ENCODE results near the gene CRTAP. TPM values are rescaled to one million over a fixed set of nuclear protein-coding genes. Genes with fewer than 3 reads are reported as not detected.

The CRTAP gene
- total and polyA plus RNA-seq, 2 of the 13 experiments (the other 11 are each of a cell fraction or from before 2014, with no cell fraction given), result 54.2 to 119 TPM

DNA sequence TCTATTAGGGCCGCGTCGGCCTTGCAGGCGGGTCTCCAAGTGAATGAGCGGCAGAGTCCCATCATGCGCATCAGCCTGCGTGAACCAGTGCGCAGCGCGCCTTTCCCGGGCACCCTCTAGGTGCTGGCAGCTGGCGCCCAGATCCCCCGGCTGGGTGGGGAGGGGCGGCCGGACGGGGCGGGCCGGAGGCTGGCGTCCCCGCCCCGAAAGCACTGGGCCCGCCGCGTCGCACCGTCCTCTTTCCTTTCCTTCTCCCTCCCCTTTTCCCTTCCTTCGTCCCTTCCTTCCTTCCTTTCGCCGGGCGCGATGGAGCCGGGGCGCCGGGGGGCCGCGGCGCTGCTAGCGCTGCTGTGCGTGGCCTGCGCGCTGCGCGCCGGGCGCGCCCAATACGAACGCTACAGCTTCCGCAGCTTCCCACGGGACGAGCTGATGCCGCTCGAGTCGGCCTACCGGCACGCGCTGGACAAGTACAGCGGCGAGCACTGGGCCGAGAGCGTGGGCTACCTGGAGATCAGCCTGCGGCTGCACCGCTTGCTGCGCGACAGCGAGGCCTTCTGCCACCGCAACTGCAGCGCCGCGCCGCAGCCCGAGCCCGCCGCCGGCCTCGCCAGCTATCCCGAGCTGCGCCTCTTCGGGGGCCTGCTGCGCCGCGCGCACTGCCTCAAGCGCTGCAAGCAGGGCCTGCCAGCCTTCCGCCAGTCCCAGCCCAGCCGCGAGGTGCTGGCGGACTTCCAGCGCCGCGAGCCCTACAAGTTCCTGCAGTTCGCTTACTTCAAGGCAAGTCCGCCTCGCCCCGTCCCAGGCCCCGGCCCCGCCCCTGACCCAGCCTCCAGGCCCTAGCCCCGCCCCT is at the start of gene CRTAP (continued):
- TF ChIP-seq, protein P1, sequence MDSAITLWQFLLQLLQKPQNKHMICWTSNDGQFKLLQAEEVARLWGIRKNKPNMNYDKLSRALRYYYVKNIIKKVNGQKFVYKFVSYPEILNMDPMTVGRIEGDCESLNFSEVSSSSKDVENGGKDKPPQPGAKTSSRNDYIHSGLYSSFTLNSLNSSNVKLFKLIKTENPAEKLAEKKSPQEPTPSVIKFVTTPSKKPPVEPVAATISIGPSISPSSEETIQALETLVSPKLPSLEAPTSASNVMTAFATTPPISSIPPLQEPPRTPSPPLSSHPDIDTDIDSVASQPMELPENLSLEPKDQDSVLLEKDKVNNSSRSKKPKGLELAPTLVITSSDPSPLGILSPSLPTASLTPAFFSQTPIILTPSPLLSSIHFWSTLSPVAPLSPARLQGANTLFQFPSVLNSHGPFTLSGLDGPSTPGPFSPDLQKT (CRISPR knock-in tag; IDR thresholded peaks at IDR 0.05; ENCODE audit: borderline replicate concordance), result peak; percentile 57; the same call in 1 of the 2 replicates
- no peak for TF ChIP-seq FOSL2 (CRISPR knock-in tag; IDR thresholded peaks at IDR 0.05)
- TF ChIP-seq, protein P2, sequence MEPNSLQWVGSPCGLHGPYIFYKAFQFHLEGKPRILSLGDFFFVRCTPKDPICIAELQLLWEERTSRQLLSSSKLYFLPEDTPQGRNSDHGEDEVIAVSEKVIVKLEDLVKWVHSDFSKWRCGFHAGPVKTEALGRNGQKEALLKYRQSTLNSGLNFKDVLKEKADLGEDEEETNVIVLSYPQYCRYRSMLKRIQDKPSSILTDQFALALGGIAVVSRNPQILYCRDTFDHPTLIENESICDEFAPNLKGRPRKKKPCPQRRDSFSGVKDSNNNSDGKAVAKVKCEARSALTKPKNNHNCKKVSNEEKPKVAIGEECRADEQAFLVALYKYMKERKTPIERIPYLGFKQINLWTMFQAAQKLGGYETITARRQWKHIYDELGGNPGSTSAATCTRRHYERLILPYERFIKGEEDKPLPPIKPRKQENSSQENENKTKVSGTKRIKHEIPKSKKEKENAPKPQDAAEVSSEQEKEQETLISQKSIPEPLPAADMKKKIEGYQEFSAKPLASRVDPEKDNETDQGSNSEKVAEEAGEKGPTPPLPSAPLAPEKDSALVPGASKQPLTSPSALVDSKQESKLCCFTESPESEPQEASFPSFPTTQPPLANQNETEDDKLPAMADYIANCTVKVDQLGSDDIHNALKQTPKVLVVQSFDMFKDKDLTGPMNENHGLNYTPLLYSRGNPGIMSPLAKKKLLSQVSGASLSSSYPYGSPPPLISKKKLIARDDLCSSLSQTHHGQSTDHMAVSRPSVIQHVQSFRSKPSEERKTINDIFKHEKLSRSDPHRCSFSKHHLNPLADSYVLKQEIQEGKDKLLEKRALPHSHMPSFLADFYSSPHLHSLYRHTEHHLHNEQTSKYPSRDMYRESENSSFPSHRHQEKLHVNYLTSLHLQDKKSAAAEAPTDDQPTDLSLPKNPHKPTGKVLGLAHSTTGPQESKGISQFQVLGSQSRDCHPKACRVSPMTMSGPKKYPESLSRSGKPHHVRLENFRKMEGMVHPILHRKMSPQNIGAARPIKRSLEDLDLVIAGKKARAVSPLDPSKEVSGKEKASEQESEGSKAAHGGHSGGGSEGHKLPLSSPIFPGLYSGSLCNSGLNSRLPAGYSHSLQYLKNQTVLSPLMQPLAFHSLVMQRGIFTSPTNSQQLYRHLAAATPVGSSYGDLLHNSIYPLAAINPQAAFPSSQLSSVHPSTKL (CRISPR knock-in tag; IDR thresholded peaks at IDR 0.05), result 0 out of 2 replicates have a peak, but pooled peaks have one; percentile 36
- TF ChIP-seq ZNF83 (CRISPR knock-in tag; IDR thresholded peaks at IDR 0.05; ENCODE audit: borderline replicate concordance), result no peak
- TF ChIP-seq HDAC1 (CRISPR knock-in tag; IDR thresholded peaks at IDR 0.05), result peak; percentile 49; the same call in 1 of the 2 replicates
- no peak for TF ChIP-seq SOX6 (IDR thresholded peaks at IDR 0.05)
- no peak for TF ChIP-seq SOX6 (CRISPR knock-in tag; IDR thresholded peaks at IDR 0.05)
- TF ChIP-seq ZNF550 (CRISPR knock-in tag; IDR thresholded peaks at IDR 0.05; ENCODE audit: borderline replicate concordance), result peak; percentile 56; the same call in 1 of the 2 replicates
- no peak for TF ChIP-seq TP53 (CRISPR knock-in tag; conservative IDR thresholded peaks at IDR 0.05)
- TF ChIP-seq, protein P3, sequence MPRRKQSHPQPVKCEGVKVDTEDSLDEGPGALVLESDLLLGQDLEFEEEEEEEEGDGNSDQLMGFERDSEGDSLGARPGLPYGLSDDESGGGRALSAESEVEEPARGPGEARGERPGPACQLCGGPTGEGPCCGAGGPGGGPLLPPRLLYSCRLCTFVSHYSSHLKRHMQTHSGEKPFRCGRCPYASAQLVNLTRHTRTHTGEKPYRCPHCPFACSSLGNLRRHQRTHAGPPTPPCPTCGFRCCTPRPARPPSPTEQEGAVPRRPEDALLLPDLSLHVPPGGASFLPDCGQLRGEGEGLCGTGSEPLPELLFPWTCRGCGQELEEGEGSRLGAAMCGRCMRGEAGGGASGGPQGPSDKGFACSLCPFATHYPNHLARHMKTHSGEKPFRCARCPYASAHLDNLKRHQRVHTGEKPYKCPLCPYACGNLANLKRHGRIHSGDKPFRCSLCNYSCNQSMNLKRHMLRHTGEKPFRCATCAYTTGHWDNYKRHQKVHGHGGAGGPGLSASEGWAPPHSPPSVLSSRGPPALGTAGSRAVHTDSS (CRISPR knock-in tag; conservative IDR thresholded peaks at IDR 0.05), result no peak
- TF ChIP-seq ZNF7 (CRISPR knock-in tag; IDR thresholded peaks at IDR 0.05), result no peak
- no peak; the same call in 1 of the 2 replicates for TF ChIP-seq ZNF121 (CRISPR knock-in tag; IDR thresholded peaks at IDR 0.05)
- 0 out of 2 replicates have a peak, but pooled peaks have one; percentile 70 for TF ChIP-seq ZBTB3 (CRISPR knock-in tag; IDR thresholded peaks at IDR 0.05; ENCODE audit: borderline replicate concordance, low read depth)
- TF ChIP-seq ZNF570 (CRISPR knock-in tag; IDR thresholded peaks at IDR 0.05; ENCODE audit: borderline replicate concordance), result no peak
- no peak for TF ChIP-seq ZSCAN12 (CRISPR knock-in tag; IDR thresholded peaks at IDR 0.05)
- TF ChIP-seq ZNF143 (CRISPR knock-in tag; IDR thresholded peaks at IDR 0.05), result no peak
- TF ChIP-seq KDM6A (CRISPR knock-in tag; IDR thresholded peaks at IDR 0.05; ENCODE audit: low read depth), result no peak
- peak; percentile 84; the same call in 1 of the 2 replicates for TF ChIP-seq ZNF709 (CRISPR knock-in tag; IDR thresholded peaks at IDR 0.05)
- TF ChIP-seq, protein P4, sequence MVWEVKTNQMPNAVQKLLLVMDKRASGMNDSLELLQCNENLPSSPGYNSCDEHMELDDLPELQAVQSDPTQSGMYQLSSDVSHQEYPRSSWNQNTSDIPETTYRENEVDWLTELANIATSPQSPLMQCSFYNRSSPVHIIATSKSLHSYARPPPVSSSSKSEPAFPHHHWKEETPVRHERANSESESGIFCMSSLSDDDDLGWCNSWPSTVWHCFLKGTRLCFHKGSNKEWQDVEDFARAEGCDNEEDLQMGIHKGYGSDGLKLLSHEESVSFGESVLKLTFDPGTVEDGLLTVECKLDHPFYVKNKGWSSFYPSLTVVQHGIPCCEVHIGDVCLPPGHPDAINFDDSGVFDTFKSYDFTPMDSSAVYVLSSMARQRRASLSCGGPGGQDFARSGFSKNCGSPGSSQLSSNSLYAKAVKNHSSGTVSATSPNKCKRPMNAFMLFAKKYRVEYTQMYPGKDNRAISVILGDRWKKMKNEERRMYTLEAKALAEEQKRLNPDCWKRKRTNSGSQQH (CRISPR knock-in tag; IDR thresholded peaks at IDR 0.05; ENCODE audit: low read depth), result 0 out of 2 replicates have a peak, but pooled peaks have one; percentile 14
- no peak; the same call in 1 of the 2 replicates for TF ChIP-seq ZNF776 (CRISPR knock-in tag; IDR thresholded peaks at IDR 0.05)
- peak; percentile 15; the same call in 1 of the 2 replicates for TF ChIP-seq SOX5 (CRISPR knock-in tag; IDR thresholded peaks at IDR 0.05; ENCODE audit: borderline replicate concordance)
- no peak for TF ChIP-seq ZNF572 (CRISPR knock-in tag; IDR thresholded peaks at IDR 0.05)

All from HepG2 (cell line).